Measurements from ENCODE around the gene INSRR.

Gene INSRR

GRCh38 chr1:156860113-156860627 lies 1.3 kb upstream of the INSRR start:
- Histone ChIP-seq H3K27me3 (peaks cover 99% of the 10 kb centered on the region), H3K27ac (no peak overlapping the region), H3K36me3 (no peaks in the 10 kb centered on the region), H3K9me3 (no peaks in the 10 kb centered on the region), H3K4me3 (ENCODE audit: low read depth in 1 of 2, low read length in 1 of 2) (no peak overlapping the region), H3K4me1 (ENCODE audit: control insufficient read depth in 1 of 2, insufficient read depth in 1 of 2, low read depth in 1 of 2, low read length in 1 of 2) (no peaks in the 10 kb centered on the region)
- TF ChIP-seq CTCF (IDR thresholded peaks at IDR 0.05): no peak

- Histone ChIP-seq H3K9me3 (no peaks in the 10 kb centered on the region), H3K4me1 (ENCODE audit: control insufficient read depth in 1 of 2, insufficient read depth in 1 of 2, low read depth in 1 of 2, low read length in 1 of 2) (no peaks in the 10 kb centered on the region), H3K4me3 (ENCODE audit: low read depth in 1 of 2, low read length in 1 of 2) (no peak overlapping the region), H3K36me3 (no peaks in the 10 kb centered on the region), H3K27me3 (peaks cover 99% of the 10 kb centered on the region), H3K27ac (no peak overlapping the region)
- no peak for TF ChIP-seq CTCF (IDR thresholded peaks at IDR 0.05)
Measured at GRCh38 chr1:156859523-156860112, 701 bp upstream of the INSRR start.

- no peaks in the 10 kb centered on the region for H3K4me1 ChIP-seq (ENCODE audit: control insufficient read depth in 1 of 2, insufficient read depth in 1 of 2, low read depth in 1 of 2, low read length in 1 of 2)
- no peaks in the 10 kb centered on the region for H3K36me3 ChIP-seq
- no peak for TF ChIP-seq CTCF (IDR thresholded peaks at IDR 0.05)
- H3K27me3 ChIP-seq: peaks cover 100% of the 10 kb centered on the region
- no peak overlapping the region for H3K4me3 ChIP-seq (ENCODE audit: low read depth in 1 of 2, low read length in 1 of 2)
- H3K27ac ChIP-seq: no peak overlapping the region
- H3K9me3 ChIP-seq: no peaks in the 10 kb centered on the region
Measured at GRCh38 chr1:156858555-156858956, 361 bp downstream of the INSRR start.

- TF ChIP-seq CTCF (IDR thresholded peaks at IDR 0.05): no peak
Measured at GRCh38 chr1:156857532-156857931, 1.4 kb downstream of the INSRR start.

GRCh38 chr1:156856282-156856785 lies 2.6 kb downstream of the INSRR start:
- H3K27me3 ChIP-seq: peaks cover 97% of the 10 kb centered on the region
- no peak overlapping the region for H3K27ac ChIP-seq
- TF ChIP-seq CTCF (IDR thresholded peaks at IDR 0.05): no peak
- H3K4me1 ChIP-seq (ENCODE audit: control insufficient read depth in 1 of 2, insufficient read depth in 1 of 2, low read depth in 1 of 2, low read length in 1 of 2): no peaks in the 10 kb centered on the region
- H3K4me3 ChIP-seq (ENCODE audit: low read depth in 1 of 2, low read length in 1 of 2): no peak overlapping the region
- no peaks in the 10 kb centered on the region for H3K9me3 ChIP-seq
- H3K36me3 ChIP-seq: no peaks in the 10 kb centered on the region

More at GRCh38 chr1:156857532-156857931, 1.4 kb downstream of the INSRR start:
- no peaks in the 10 kb centered on the region for H3K36me3 ChIP-seq
- no peaks in the 10 kb centered on the region for H3K4me1 ChIP-seq (ENCODE audit: control insufficient read depth in 1 of 2, insufficient read depth in 1 of 2, low read depth in 1 of 2, low read length in 1 of 2)
- peaks cover 97% of the 10 kb centered on the region for H3K27me3 ChIP-seq
- H3K4me3 ChIP-seq (ENCODE audit: low read depth in 1 of 2, low read length in 1 of 2): no peak overlapping the region
- H3K27ac ChIP-seq: no peak overlapping the region
- no peaks in the 10 kb centered on the region for H3K9me3 ChIP-seq

Measured in neutrophil (primary cell).